NCI-H526 (cell line): Measurements from ENCODE around the gene MAP1B.
A peak's percentile ranks its signal among the peaks of the same experiment; 100 is the strongest.

Experiments
- DNase-seq, 2 experiments: peaks; one replicate each; lab custom pipeline; 2025; lab: John Stamatoyannopoulos, UW

Gene MAP1B

GRCh38 chr5:72096602-72097188 is 10.6 kb upstream of the MAP1B start:
- DNase-seq, result no peak

DNA sequence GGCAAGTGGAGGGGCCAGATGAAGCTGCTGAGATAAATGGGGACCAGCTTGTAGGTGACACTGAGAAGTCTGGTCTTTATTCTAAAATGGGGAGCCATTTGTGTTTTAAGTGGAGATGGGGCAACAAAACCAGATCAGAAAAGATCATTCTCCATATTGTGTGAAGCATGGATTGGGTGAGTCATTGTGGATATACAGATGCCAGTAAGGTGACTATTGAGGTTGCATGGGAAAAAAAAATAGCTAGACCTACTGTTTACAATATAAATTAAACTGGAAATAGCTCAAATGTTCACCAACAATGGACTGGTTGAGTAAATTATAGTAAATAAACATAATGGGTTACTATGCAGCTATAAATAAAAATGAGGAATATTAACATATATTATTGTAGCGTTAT is 5.4 kb upstream of the MAP1B start:
- DNase-seq, result no peak

DNA sequence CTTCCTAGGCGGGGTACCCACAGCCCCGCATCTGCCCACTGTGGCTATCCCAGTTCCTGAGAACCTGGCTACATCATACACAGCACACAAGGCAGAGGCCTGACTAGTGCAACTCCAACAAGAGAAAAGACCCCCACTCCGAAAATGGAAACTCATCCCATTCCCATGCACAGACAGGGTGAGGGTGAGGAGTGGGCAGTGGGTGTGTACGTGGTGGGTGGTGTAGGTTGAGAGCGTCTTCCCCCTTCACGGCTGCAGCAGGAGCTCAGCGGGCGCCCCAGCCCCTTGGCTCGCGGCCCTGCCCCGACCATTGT is 501 bp upstream of the MAP1B start:
- DNase-seq, result peak in 1 of 2 experiments; percentile 41

- DNase-seq, result peak; percentile 34 to 61
Observed at GRCh38 chr5:72107901-72108201, 576 bp downstream of the MAP1B start.

DNA sequence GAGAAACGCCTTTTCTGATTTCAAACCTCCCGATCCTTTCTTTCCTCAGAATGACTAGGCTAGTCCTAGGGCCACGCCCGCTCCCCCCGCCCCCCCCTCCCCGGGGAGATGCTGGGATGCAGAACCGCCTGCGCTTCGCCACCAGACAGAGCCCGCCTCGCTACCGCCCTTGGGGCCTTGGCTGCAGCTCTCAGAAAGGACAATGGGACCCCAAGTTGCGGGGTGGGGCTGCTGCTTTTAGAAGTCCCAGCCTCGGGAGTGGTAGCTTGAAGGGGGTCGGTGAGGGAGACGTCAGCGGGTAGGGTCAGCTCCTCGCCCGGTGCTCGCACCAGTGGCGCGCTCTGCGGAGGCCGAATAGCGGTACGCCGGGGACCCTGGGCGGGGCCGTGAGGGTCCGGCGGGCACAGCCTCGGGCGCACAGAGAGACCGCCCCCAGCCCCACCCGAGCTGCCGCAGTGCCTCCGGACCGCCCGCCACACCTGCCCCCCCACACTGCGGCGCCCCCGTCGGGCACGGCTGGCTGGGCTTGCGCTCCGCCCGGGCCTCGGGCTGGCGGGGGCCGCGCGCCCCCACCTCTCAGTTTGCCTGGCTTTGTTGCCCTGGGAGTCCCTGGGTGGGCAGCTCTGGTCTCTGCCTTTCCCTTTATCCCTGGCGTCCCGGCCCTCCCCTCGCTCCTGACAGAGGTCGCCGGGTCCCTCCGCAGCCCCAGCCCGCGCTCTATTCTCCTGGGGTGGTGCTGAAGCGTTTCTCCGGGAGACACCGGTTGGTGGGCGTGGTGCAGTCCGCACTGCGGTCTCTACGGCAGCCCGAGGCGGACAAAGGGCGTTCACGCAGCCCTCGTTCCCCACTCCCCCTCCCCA is 1.2 kb downstream of the MAP1B start:
- peak; percentile 39 to 82 for DNase-seq

- DNase-seq, result no peak
Observed at GRCh38 chr5:72109062-72109411, 1.8 kb downstream of the MAP1B start.

- DNase-seq, result peak; percentile 23 to 56
Observed at GRCh38 chr5:72109625-72110024, 2.4 kb downstream of the MAP1B start.

- DNase-seq, result no peak
Observed at GRCh38 chr5:72110394-72111013, 3.2 kb downstream of the MAP1B start.

GRCh38 chr5:72112389-72112788 is 5.1 kb downstream of the MAP1B start:
- DNase-seq, result no peak

DNA sequence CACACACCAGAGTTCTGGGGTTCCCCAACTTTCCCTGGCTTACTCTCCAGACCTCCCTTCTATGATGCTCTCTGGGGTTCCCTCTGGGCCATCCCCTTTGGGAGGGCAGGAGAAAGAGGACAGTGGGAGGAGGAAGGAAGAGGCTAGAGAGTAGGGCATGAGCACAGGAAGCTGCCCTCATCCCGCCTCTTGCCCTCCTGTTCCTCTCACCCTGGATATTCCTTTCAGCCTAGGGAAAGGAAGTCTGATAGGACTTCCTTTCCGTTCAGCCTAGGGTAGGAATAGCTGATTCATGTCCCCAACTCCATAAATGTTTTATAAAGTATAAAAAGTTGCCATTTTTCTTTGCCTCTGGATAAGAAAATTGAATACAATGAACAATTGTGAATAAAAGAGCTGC is 7.4 kb downstream of the MAP1B start:
- no peak for DNase-seq

GRCh38 chr5:72115296-72115695 is 8.0 kb downstream of the MAP1B start:
- no peak for DNase-seq

GRCh38 chr5:72117307-72117706 is 10.0 kb downstream of the MAP1B start:
- DNase-seq, result no peak

DNA sequence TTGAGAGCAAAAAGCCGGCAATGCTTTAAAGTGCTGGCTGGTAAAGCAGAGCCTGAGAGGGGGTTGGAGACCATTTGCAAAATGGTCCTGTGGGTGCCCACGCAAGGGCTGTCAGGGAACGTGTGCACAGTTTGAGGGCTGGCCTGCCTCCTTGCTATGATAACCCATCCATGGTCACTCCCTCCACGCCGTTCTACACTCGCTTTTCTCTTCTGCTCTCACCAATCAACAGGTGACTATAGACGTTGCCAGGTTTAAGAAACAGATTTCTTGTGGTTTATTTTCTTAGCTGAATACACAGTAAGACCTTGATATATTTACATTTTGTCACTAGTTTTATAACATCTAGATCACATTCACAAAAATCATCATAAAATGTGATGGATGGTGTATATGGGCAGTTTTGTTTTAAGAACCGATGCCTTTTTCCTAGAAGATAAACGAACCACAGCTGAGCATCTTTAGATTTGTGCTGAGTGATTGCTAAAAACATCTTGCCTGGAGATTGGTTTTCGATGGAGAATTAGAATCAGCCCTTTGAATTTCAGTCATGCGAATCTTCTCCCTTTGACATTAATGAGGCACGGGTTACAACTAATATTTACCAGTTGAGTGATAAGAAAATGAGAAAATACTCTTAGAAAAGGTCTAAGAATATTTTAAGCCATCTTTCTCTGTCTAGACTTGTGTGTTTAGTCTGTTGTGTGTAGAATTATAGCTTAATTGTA is 13.9 kb downstream of the MAP1B start:
- no peak for DNase-seq

DNA sequence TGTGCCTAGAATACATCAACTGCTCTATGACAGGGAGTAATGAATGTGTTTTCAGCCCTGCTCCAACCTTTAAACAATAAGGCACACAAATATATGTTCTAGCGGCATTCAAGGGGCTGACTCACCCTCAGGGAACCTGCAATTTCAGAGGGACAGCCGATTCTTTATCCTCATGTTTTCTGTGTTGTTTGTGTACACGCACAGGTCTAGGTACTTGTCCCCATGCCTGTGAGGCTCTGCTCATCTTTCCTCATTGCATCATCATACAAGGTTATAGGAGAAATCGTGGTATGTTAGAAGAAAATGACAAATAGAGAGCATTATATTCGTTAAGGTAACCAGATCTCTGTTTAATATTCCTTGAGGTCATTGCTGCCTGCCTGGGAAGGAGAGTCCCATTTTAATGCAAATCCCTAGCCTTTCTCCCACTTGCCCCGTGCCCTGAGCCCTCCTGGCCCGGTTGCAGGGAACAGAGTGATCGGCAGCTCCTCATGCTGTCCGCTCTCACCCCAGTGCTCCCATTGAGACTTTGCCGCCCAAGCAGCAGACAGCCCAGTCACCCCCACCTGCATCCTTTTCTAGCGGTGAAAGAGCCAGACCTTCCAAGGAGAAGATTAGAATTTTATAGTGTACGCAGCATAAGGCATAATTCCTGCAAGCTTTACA is 14.6 kb downstream of the MAP1B start:
- no peak for DNase-seq

GRCh38 chr5:72122602-72123001 is 15.3 kb downstream of the MAP1B start:
- no peak for DNase-seq

DNA sequence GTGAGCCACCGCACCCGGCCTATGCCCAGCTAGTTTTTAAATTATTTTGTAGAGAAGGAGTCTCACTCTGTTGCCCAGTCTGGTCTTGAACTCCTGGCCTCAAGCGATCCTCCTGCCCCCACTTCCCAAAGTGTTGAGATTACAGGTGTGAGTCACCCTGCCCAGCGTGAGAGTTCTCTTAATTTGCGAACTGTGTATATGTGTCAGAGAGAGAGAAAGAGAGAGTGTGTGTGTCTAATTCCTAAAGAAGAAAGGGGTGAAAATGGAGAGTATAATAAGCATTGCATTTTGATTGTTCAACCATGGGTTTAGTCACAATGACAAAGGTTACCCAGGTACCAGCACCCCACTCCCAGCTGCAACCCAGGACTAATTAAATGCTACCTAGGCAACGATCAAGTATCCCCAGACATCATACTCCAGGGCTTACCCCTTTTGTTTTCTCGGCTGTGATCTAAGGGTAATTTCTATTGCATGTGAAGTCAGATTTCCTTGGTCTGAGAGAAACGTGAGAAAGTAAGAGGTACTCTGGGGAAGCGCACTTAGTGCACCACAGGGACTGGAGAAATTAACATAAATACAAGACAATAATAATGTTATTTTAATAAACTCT is 16.6 kb downstream of the MAP1B start:
- DNase-seq, result no peak

GRCh38 chr5:72125271-72125940 is 18.1 kb downstream of the MAP1B start:
- no peak for DNase-seq

- DNase-seq, result no peak
Observed at GRCh38 chr5:72125941-72126620, 18.8 kb downstream of the MAP1B start.

DNA sequence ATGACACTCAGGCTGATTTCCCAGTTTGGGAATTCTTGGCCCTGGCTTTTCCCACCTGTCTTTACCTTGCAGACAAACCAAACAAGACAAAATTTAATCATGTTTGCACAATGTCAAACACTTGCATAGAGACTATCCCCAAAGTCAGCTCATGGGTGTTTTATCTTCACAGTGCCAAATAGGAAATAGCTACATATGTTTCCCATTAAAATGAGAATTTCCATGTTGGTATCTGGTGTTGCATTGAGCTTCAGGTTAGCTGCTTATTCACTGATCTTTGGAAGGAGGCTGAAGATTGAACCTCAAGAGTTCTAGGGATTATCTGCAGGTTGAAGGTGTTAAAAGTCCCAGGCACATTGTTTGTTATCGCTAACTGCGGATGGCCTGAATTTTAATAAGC is 19.5 kb downstream of the MAP1B start:
- no peak for DNase-seq

GRCh38 chr5:72129725-72130124 is 22.4 kb downstream of the MAP1B start:
- DNase-seq, result no peak

DNA sequence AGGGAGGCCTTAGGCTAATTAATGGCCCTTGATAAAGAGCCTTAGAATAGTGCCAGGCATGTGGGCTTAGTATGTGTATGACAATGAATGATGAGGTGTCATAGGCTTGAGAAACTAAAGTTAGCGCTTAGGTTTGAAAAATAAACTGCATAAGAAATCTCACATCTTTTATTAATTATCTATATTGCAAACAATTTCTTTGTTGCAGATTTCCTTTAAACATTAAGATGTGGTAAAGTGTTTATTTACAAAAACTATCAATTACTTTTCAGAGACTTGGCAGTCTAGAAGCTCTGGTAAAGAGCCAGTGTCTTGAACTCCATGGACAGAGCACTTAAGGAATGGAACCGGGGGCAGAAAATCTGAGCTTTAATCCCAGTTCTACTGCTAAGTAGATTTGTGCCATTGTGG is 23.1 kb downstream of the MAP1B start:
- DNase-seq, result no peak
